NCI-H1048 (cell line): ENCODE results near the gene CMTM5.
"Not testable (repeated sequence)": the region's sequence is repeated elsewhere in the genome, so short reads cannot be mapped to it uniquely, and the experiment has no call there.

ENCODE experiments used
- DNase-seq: peaks from one replicate; lab custom pipeline; 2025; lab: John Stamatoyannopoulos, UW

The CMTM5 gene

DNA sequence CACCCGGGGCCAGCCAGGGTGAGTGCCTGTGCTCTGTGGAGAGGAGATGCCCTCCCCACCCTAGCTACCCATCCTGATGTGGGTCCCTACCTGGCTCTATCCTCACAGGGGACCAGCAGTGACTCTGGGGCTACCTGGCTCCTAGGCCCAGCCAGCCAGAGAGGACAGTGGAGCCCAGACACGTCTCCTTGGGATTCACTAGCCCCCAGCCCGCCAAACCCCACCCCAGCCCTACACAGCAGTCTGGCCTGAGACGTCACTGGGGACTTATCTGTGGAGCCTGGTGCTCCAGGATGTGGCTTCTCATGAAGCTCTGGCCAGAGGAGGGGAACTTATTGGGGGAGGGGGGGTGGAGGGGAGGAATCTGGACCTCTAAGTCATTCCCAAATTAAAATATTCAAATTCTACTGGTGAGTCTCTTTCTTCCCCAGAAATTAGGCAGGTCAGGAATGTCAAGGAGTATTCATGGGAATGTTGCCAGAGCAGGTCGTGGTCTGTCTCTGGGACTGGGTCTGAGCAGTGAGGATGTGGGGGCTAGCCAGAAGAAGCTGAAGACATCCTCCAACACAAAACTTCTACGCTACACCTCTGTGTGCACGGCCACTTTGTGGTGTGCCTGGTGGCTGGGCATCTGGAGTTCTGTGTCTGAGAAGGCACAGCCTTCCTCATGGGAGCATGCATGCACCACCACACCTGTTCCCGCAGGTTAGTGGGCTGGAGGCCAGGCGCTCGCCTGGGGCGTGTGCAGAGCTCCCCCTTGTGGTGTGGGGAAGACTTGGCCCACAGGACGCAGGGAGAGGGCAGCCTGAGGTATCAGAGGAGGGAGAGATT is 2.7 kb downstream of the CMTM5 start:
- peak; percentile 5 for DNase-seq

DNA sequence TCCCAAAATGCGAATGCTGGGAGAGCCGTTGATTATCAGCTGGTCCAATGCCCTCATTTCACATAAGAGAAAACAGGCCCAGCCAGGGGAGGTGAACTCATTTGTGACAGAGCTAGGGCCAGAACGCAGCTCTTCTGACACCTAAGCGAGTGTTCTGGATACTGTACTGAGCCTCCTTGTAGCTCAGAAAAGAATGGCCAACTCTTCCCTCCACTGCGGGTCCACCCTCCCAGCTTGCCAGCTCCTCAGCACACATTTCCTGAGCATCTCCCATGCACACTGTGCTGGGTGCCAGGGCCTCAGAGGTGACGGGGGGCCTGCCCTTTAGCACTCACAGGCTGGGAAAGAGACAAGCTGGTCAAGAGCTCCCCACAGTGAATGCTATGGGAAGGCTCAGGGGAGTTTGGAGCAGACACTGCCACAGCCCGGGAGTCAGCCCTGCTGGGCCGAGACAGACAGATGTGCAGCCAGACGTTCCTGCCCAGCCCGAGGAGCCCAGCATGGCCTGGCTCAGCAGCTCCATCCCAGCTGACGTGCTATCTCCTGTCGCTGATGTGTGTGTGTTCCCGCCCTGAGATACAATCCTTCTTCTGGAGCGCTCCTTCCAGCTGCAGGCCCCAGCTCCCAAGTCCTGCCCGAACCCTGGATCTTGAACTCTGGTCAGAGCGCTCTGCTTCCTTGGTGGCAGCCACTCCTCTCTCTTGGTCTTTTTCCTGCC is 3.5 kb downstream of the CMTM5 start:
- no peak for DNase-seq

DNA sequence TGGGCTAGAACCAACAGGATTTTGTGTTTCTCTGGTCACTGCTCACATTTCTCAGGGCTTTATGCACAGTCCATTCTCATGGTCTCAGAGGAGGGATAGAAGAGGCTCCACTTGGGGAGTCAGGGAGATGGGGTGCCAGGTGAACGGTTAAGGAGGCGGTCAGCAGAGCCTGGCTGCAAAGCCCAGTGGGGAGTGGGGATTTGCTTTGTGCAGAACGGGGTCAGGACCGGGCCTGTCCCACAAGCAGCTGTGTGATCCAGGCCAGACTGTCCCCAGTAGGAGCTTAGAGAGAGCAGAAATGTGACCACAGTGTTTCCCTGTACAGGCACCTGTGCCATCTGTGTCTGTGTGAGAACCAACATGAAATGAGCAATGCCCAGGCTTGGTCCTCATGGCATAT is 4.1 kb downstream of the CMTM5 start:
- no peak for DNase-seq

DNA sequence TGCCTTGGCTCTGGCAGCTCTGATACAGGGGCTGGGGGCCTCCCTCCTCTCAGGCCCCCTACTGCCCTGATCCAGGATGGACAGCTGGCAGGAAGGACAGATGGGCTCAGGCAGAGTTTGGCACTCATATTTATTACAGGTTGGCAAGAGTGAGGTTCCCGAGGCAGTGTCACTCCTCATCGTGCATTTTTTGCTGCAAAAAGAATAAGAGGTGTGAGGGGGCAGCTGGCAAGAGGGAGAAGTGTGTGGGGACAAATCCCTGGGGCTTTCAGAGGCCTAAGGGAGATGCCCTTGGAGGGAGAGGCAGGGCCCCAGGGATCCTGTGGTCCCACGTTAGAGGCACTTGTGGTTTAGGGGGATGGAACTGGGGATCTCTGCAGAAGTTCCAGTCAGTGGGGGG is 5.0 kb downstream of the CMTM5 start:
- no peak for DNase-seq

DNA sequence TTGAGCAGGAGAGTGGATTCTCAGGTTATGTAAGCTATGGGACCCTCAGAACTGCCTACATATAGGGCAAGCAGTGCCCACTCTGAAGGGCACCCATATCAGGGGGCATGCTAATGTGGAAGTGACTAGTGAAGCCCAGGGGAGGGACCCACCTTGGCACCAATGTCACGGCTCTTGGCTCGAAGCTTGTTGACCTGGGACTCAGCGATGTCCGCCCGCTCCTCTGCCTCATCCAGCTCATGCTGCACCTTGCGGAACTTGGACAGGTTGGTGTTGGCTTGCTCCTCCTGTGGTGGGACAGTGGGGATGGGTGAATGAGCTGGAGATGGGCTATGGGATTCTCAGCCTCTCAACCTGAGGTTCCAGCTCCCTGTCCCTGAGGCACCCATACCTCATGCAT is 5.4 kb downstream of the CMTM5 start:
- no peak for DNase-seq

DNA sequence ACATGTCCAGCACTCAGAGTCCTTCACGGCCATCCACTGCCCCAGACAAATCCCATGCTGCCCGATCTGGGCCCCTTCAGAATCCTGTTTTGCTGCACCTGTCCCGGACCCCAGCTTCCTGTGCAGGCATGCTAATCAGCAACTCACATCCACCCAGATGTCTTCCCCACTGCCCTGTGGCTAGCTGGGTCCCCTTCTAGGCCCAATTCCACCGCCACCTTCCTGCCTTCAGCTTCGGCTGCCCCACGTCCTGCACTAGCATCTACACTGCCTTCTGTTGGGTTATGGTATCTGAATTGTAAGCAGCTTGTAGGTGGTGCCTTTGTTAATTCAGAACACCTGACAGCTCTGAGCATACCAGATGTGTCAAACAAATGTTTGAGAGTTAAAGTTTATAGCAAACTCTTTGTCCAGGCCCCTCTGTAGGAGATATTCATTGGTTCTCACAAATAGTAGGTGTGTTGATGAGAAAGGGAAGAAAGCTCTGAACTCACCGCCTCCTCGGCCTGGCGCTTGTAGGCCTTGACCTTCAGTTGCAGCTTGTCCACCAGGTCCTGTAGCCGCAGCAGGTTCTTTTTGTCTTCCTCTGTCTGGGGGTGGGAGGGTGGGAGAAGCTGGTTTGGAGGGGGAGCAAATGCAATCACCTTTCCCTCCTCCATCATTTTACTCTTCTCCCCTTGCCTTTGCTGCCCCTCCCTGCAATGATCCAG is 6.0 kb downstream of the CMTM5 start:
- DNase-seq, result no peak

DNA sequence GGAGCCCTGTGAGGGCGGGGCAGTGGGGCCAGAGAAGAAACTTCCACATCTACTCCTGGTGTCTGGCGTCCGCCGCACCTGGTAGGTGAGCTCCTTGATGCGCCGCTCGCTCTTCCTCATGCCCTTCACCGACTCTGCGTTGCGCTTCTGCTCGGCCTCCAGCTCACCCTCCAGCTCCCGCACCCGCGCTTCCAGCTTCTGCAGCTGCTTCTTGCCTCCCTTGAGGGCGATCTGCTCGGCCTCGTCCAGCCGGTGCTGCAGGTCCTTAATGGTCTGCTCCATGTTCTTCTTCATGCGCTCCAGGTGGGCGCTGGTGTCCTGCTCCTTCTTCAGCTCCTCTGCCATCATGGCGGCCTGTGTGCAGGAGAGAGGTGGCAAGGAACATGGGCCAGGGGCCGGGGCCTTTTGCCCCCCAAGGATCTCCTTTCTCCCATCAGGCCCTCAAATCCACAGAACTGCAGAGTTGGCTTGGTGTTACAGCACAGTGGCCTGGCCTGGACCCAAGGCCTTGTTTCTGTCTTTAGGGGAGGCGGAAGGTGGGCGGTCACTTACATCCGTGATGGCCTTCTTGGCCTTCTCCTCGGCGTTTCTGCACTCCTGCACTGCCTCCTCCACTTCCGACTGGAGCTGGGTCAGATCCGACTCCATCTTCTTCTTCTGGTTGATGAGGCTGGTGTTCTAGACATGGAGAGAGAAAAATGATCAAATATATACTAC is 7.7 kb downstream of the CMTM5 start:
- DNase-seq, result no peak

DNA sequence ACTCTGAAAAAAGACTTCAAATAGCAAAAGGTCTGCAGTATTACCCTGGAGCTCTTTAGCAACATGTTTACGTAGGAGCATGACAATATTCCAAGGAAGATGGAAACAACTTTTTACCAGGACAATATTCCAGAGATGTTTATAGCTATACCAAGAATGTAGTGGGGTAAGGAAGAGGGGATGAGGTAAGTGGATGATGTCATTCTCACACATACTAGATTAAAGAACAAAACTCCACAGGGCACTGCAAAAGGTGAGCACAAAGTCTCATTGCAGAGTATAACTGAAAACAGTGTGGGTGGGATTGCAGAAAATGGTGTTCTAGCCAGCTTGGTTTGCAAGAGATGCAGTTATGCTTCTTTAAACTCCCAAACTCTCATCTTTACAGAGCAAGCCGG is 8.4 kb downstream of the CMTM5 start:
- DNase-seq, result no peak

DNA sequence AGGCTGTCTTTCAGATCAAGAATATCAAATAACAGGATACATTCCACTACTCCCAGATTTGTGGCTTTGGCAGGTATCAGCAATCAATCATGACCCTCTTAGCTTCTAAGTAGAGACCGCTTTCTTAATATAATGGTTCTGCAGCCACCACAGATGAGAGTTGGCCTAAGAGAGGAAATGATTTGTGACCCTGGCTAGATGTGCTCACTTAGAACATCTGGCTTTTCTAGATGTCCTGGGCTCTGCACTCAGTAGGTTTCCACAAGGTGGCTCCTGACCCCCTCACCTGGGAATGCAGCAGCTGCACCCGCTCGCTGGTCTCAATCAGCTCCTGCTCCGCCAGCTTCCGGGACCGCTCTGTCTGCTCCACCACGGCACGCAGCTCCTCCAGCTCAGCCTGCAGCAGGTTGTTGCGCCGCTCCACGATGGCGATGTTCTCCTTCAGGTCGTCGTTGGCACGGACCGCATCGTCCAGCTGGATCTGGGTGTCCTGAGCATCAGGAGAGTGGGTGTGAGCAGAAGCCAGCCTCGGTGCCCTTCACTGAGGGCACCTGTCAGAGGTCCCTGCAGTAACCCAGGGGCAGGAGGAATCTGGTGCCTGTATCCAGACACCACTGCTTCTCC is 8.9 kb downstream of the CMTM5 start:
- DNase-seq, result no peak

DNA sequence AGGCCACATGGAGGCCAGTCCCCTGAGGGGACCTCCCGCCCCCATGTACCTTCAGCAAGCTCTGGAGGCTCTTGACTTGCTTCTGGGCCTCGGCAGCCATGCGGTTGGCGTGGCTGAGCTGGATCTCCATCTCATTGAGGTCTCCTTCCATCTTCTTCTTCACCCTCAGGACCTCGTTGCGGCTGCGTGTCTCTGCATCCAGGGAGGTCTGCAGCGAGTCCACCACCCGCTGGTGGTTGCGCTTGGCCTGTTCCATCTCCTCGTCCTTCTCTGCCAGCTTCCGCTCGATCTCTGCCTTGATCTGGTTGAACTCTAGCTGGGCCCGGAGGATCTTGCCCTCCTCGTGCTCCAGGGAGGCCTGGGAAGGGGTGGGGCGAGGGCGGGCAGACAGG is 9.4 kb downstream of the CMTM5 start:
- not testable (repeated sequence) for DNase-seq

DNA sequence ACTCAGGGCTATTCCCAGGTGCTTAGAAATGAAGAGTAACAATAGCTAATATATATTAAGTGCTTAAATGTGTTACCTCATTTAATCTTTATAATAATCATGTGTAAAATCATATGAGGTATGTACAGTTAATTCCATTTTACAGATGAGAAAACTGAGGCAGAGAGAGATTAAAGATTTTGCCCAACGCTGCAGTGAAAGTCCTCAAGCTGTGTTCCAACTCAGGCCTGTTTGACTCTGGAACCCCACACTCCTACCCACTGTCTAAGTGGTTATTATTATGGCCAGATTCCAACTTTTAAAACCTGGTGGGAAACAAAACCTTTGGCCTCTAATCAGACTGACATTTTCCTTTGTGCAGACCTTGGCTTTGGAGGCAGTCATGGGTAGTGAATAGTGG is 10.2 kb downstream of the CMTM5 start:
- no peak for DNase-seq

DNA sequence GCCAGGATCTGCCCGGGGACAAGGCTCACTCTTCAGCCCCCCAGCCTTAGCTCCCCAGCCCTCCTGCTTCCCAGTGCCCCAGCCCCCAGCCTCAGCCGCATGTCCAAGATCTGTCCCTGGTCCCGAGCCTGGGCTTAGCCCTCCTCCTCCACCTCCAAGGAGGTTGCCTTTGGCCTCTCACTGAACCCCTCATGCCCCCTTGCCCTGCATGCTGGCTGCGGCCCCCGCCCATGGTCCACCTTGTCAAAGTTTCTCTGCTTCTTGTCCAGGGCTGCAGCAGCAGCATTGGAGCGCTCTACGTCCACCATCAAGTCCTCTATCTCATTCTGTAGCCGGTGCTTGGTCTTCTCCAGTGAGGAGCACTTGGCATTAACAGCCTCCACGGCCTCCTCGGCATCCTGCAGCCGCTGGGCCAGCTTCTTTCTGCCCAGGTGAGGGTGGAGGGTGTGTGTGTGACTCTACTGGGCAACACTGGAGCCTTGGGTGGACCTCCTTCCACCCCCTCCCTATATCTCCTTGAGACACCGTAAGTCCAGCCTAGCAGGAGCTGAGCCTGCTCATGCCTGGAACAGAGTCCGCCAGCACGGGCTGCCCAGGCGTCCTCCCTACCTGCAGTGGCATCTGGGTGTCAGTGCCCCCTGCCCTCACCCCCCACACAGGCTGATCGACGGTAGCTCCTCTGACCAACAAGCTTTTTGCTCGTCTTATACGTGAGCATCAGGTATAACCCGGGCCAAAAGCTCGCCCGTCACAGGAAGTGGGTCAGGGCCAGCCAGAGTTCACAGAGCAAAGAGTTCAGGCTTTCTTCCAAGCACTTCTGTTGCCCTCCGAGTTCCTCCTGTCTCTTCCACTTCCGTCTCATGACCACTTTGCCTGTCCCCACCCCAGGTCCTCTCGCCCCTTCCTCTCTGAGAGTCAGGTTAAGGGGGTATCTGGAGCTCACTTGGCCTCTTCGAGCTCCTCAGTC is 11.4 kb downstream of the CMTM5 start:
- no peak for DNase-seq

DNA sequence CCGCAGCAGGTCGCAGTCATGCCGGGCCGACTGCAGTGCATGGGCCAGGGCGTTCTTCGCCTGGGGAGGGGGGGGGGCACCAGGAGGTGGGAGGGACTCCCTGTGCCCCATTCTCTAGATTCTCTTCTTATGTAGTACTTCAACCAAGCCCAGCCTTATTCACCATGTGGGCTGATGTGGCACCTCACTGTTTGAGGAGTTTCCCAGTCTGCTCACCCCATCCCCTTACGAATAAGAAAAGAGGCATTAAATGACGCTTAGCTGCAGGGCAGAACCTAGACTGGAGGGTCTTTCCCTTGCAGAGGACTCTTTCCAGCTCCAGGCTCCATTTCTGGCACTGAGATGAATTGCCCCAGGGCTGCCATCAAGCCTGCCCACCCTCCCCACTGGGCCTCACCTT is 12.2 kb downstream of the CMTM5 start:
- no peak for DNase-seq

DNA sequence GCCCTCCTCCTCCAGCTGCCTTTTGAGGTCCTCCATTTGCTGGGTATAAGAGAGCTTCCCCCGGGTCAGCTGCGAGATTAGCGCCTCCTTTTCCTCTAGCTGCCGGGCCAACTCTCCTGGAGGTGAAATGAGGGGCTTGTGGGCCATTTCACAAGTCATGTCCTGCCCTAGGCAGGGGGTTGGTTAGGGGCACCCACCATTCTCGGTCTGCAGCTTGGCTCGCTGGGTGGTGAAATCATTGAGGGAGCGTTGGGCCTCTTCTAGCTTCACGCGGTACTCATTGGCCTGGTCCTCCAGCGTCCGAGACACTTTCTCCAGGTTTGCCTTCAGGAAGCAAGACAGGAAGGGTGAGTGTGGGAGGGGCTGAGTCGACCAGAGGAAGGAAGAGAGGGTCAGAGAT is 12.6 kb downstream of the CMTM5 start:
- no peak for DNase-seq

DNA sequence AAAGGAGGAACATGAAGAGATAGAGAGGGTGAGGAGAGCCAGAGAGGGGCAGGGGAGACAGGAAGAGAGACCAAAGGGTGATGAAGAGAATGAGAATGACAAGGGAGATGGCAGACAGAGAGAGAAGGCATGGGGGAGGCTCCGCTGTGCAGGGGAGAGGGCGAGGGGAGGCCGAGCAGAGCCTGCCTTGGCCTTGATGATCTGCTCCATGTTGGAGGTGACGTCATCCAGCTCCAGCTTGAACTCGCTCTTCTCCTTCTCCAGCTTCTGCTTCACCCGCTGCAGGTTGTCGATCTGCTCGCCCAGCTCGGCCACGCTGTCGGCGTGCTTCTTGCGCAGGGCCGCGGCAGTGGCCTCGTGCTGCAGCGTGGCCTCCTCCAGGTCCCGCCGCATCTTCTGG is 13.0 kb downstream of the CMTM5 start:
- DNase-seq, result not testable (repeated sequence)

DNA sequence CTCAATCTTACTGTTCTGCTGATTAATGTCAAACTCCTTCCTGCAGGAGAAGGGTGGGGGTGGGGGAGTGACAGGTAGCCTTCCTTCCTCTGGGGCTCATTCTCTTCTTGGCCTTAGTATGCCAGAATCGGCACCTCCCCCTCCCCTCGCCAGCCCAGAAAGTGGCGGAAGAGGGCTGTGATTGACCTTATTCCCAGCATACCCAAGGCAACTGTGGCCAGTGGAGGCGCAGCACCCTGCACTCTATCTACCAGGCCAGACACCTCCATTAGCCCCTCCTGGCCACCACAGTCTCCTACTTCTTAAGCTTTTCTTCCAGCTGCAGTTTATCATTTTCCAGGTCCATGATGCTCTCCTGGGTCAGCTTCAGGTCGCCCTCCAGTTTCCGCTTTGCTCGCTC is 15.8 kb downstream of the CMTM5 start:
- DNase-seq, result no peak

DNA sequence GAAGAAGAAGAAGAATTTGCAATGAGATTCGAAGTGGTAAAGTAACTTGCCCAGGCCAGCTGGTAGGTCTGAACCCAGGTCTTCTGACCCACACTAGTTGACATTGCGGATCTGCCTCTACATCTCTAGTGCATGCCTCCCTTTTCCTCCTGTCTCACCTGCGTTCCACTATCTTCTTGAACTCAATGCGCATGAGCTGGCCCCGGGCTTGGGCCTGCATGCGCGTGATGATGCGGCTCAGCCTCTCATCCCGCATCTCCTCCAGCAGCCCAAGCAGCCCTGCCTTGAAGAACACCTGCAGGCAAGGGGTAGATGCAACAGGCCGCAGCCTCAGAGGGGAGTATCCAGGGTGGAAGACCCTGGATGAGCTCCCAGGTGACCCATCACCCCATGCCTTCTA is 19.3 kb downstream of the CMTM5 start:
- DNase-seq, result no peak

DNA sequence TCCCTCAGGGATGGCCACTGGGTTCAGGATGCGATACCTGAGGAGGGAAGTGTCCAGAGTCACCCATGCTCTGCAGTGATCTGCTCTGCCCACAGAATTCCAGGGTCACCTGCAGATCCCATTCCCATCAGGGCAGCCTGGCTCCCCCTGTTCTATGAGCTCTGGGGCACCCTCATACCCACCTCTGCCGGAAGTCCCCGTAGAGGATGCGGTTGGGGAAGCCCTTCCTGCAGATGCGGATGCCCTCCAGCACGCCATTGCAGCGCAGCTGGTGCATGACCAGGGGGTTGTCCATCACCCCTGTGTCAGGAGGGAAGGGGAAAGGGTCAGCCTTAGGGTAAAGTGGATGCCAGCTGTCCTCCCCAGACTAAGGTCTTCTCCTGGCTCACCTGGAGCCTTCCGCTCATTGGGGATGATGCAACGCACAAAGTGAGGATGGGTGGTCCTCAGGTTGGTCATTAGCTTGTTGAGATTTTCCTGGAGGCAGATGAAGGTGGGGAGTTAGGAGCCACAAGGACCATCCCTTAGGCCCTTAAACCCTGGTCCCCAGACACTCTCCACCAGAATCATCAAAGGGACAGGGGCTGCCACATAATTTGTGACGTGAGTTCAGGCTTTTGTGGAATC is 20.0 kb downstream of the CMTM5 start:
- no peak for DNase-seq

DNA sequence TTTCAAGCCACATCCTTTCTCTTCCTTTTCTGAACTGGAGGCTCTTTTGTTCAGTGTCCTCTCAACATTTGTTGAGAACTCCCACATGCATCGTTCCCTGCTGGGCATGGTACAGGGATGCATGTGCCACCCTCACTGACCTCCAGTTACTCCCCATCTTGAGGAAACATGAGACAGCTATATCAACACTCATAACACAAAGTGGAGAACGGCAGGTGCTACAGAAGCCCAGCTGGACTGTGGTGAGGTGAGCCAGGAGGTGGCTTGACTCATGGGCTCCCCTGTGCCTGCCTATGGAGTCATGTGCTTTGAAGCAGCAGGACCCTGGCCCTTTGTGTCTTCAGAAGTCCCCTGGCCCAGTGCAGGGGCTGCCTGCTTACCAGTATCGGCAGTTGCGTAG is 21.5 kb downstream of the CMTM5 start:
- no peak for DNase-seq

DNA sequence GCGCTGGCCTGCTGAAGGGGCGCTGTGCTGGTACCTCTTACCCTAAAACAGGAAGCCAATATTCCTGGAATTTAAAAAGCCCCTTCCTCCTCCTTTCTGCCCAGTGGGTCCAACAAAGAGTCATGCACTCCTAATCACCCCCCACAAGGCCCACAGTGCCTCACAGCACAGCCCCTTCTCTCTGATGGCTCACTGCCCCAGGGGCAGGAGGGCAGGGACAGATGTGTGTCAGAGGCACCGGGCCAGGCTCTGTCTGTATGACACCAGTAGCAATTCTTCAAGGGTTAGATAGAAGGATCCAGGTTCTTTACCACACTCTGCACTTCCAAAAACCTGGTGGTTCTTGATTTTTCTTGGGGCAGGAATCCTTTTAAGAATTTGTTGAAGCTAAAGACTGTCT is 22.3 kb downstream of the CMTM5 start:
- no peak for DNase-seq
